Measurements from ENCODE around the gene TEX2.

The TEX2 gene

GRCh38 chr17:64223931-64224629 is 39.0 kb downstream of the TEX2 start:
- no peak for TF ChIP-seq ZBTB7A (IDR thresholded peaks at IDR 0.05; ENCODE audit: low read depth)
- TF ChIP-seq USF1 (IDR thresholded peaks at IDR 0.05), result no peak
- TF ChIP-seq REST (IDR thresholded peaks at IDR 0.05; ENCODE audit: low read depth), result no peak
- TF ChIP-seq YY1 (IDR thresholded peaks at IDR 0.05; ENCODE audit: low read depth), result no peak
- no peak for TF ChIP-seq TCF12 (IDR thresholded peaks at IDR 0.05; ENCODE audit: low read depth)
- TF ChIP-seq RAD21 (IDR thresholded peaks at IDR 0.05; ENCODE audit: low read depth), result no peak
- TF ChIP-seq FOXM1 (IDR thresholded peaks at IDR 0.05; ENCODE audit: borderline replicate concordance, low read depth), result no peak
- no peak for TF ChIP-seq CREB1 (IDR thresholded peaks at IDR 0.05; ENCODE audit: low read depth)
- no peak for TF ChIP-seq MAX (IDR thresholded peaks at IDR 0.05)
- TF ChIP-seq EGR1 (IDR thresholded peaks at IDR 0.05), result no peak
- TF ChIP-seq NFIC (IDR thresholded peaks at IDR 0.05), result no peak
- no peak for TF ChIP-seq EP300 (IDR thresholded peaks at IDR 0.05; ENCODE audit: borderline replicate concordance)
- no peak for TF ChIP-seq TEAD4 (IDR thresholded peaks at IDR 0.05)
- TF ChIP-seq TAF1 (IDR thresholded peaks at IDR 0.05; ENCODE audit: low read depth), result no peak
- no peak for TF ChIP-seq CEBPB (IDR thresholded peaks at IDR 0.05)

- TF ChIP-seq YY1 (IDR thresholded peaks at IDR 0.05; ENCODE audit: low read depth) (no peak), MAX (IDR thresholded peaks at IDR 0.05) (no peak), EGR1 (IDR thresholded peaks at IDR 0.05) (no peak), RAD21 (IDR thresholded peaks at IDR 0.05; ENCODE audit: low read depth) (no peak), REST (IDR thresholded peaks at IDR 0.05; ENCODE audit: low read depth) (no peak), TCF12 (IDR thresholded peaks at IDR 0.05; ENCODE audit: low read depth) (no peak), USF1 (IDR thresholded peaks at IDR 0.05) (no peak), EP300 (IDR thresholded peaks at IDR 0.05; ENCODE audit: borderline replicate concordance) (no peak), NFIC (IDR thresholded peaks at IDR 0.05) (no peak), TAF1 (IDR thresholded peaks at IDR 0.05; ENCODE audit: low read depth) (no peak), CREB1 (IDR thresholded peaks at IDR 0.05; ENCODE audit: low read depth) (no peak), TEAD4 (IDR thresholded peaks at IDR 0.05) (no peak), CEBPB (IDR thresholded peaks at IDR 0.05) (no peak), ZBTB7A (IDR thresholded peaks at IDR 0.05; ENCODE audit: low read depth) (no peak), FOXM1 (IDR thresholded peaks at IDR 0.05; ENCODE audit: borderline replicate concordance, low read depth) (no peak)
Observed at GRCh38 chr17:64223283-64223682, 39.8 kb downstream of the TEX2 start.

GRCh38 chr17:64221679-64222078 is 41.4 kb downstream of the TEX2 start:
- TF ChIP-seq YY1 (IDR thresholded peaks at IDR 0.05; ENCODE audit: low read depth) (no peak), RAD21 (IDR thresholded peaks at IDR 0.05; ENCODE audit: low read depth) (no peak), TEAD4 (IDR thresholded peaks at IDR 0.05) (no peak), USF1 (IDR thresholded peaks at IDR 0.05) (no peak), TCF12 (IDR thresholded peaks at IDR 0.05; ENCODE audit: low read depth) (no peak), EP300 (IDR thresholded peaks at IDR 0.05; ENCODE audit: borderline replicate concordance) (no peak), NFIC (IDR thresholded peaks at IDR 0.05) (no peak), TAF1 (IDR thresholded peaks at IDR 0.05; ENCODE audit: low read depth) (no peak), CEBPB (IDR thresholded peaks at IDR 0.05) (no peak)

- TF ChIP-seq CEBPB (IDR thresholded peaks at IDR 0.05) (no peak), TCF12 (IDR thresholded peaks at IDR 0.05; ENCODE audit: low read depth) (no peak), USF1 (IDR thresholded peaks at IDR 0.05) (no peak), TEAD4 (IDR thresholded peaks at IDR 0.05) (no peak), NFIC (IDR thresholded peaks at IDR 0.05) (no peak)
Observed at GRCh38 chr17:64219571-64219970, 43.5 kb downstream of the TEX2 start.

- no peak for TF ChIP-seq REST (IDR thresholded peaks at IDR 0.05; ENCODE audit: low read depth)
- TF ChIP-seq EP300 (IDR thresholded peaks at IDR 0.05; ENCODE audit: borderline replicate concordance), result no peak
- no peak for TF ChIP-seq TEAD4 (IDR thresholded peaks at IDR 0.05)
- TF ChIP-seq NFIC (IDR thresholded peaks at IDR 0.05), result no peak
- TF ChIP-seq YY1 (IDR thresholded peaks at IDR 0.05; ENCODE audit: low read depth), result no peak
- no peak for TF ChIP-seq TAF1 (IDR thresholded peaks at IDR 0.05; ENCODE audit: low read depth)
- TF ChIP-seq CREB1 (IDR thresholded peaks at IDR 0.05; ENCODE audit: low read depth), result no peak
- TF ChIP-seq CEBPB (IDR thresholded peaks at IDR 0.05), result no peak
- no peak for TF ChIP-seq TCF12 (IDR thresholded peaks at IDR 0.05; ENCODE audit: low read depth)
- TF ChIP-seq EGR1 (IDR thresholded peaks at IDR 0.05), result no peak
- no peak for TF ChIP-seq ZBTB7A (IDR thresholded peaks at IDR 0.05; ENCODE audit: low read depth)
- no peak for TF ChIP-seq RAD21 (IDR thresholded peaks at IDR 0.05; ENCODE audit: low read depth)
- TF ChIP-seq USF1 (IDR thresholded peaks at IDR 0.05), result no peak
- TF ChIP-seq MAX (IDR thresholded peaks at IDR 0.05), result no peak
Observed at GRCh38 chr17:64218066-64218465, 45.0 kb downstream of the TEX2 start.
